H1 (cell line): ENCODE measurements around the gene CNOT3. TPM values are rescaled to one million over a fixed set of nuclear protein-coding genes. Genes with fewer than 3 reads are reported as not detected.

Source experiments
- ATF3 ChIP-seq: IDR thresholded peaks from 2 replicates; pipeline ENCODE4 v1.6.1; 2011; ENCODE audit warnings: low read depth, mild to moderate bottlenecking, low read length; ENCODE audit not compliant: insufficient read depth
- BACH1 ChIP-seq: IDR thresholded peaks from 2 replicates; pipeline ENCODE4 v1.6.1; 2012; ENCODE audit warnings: low read length, improper control_type of control experiment
- CBX5 ChIP-seq: fragments of 300-800, 300-1000 bp; sonication (generic); IDR thresholded peaks from 2 replicates; pipeline ENCODE4 v1.7.1; 2016; ENCODE audit warnings: antibody characterized with exemption, low read length, low read depth
- CBX8 ChIP-seq: fragments of 300-800, 300-1000 bp; sonication (generic); IDR thresholded peaks from 2 replicates; pipeline ENCODE4 v1.7.1; 2016; ENCODE audit warnings: low read depth, low read length, borderline replicate concordance
- CTBP2 ChIP-seq: IDR thresholded peaks from 2 replicates; pipeline ENCODE4 v1.7.0; 2011; ENCODE audit warnings: borderline replicate concordance, mild to moderate bottlenecking, moderate library complexity, mixed read lengths, low read length; ENCODE audit not compliant: insufficient read depth, insufficient read length
- EGR1 ChIP-seq: IDR thresholded peaks from 2 replicates; pipeline ENCODE4 v1.6.1; 2011; ENCODE audit warnings: low read depth, low read length, borderline replicate concordance
- GABPA ChIP-seq: IDR thresholded peaks from 2 replicates; pipeline ENCODE4 v1.6.1; 2011; ENCODE audit warnings: mild to moderate bottlenecking, low read length, moderate library complexity, borderline replicate concordance; ENCODE audit not compliant: insufficient read depth
- JUND ChIP-seq: IDR thresholded peaks from 2 replicates; pipeline ENCODE4 v1.6.1; 2011; ENCODE audit warnings: mild to moderate bottlenecking, improper control_type of control experiment, low read length
- KDM1A ChIP-seq: fragments of 200-600, 300-600 bp; sonication (generic); IDR thresholded peaks from 2 replicates; pipeline ENCODE4 v1.7.1; 2016; ENCODE audit warnings: mild to moderate bottlenecking, low read length, borderline replicate concordance
- KDM4A ChIP-seq: IDR thresholded peaks from one replicate; pipeline ENCODE4 v1.7.1; 2012; ENCODE audit warnings: low read depth, mild to moderate bottlenecking, moderate library complexity, low read length, inconsistent platforms; ENCODE audit not compliant: severe bottlenecking
- MAFK ChIP-seq: IDR thresholded peaks from 2 replicates; pipeline ENCODE4 v1.6.1; 2012; ENCODE audit warnings: low read depth, mild to moderate bottlenecking, improper control_type of control experiment, low read length
- NRF1 ChIP-seq: IDR thresholded peaks from 2 replicates; pipeline ENCODE4 v1.6.1; 2011; ENCODE audit warnings: mild to moderate bottlenecking, low read depth, low read length, improper control_type of control experiment
- POLR2A ChIP-seq, 2 experiments: IDR thresholded peaks; 1 replicate in 1 of 2; 2 replicates in 1 of 2; pipeline ENCODE4 v1.6.1; 2011; ENCODE audit warnings: low read depth in 2 of 2, low read length in 2 of 2, mild to moderate bottlenecking in 2 of 2; ENCODE audit errors: control extremely low read depth in 1 of 2
- POU5F1 ChIP-seq: IDR thresholded peaks from 2 replicates; pipeline ENCODE4 v1.6.1; 2011; ENCODE audit warnings: low read depth, mild to moderate bottlenecking, low read length, moderate library complexity
- RAD21 ChIP-seq, 2 experiments: IDR thresholded peaks in 1 of 2; conservative IDR thresholded peaks in 1 of 2; 2 replicates each; pipeline ENCODE4 v1.6.1; 2011; ENCODE audit warnings: low read depth in 2 of 2, low read length in 2 of 2, improper control_type of control experiment in 1 of 2, inconsistent platforms in 1 of 2, mild to moderate bottlenecking in 1 of 2, moderate library complexity in 1 of 2
- RNF2 ChIP-seq: fragments of 200-900, 300-1000 bp; sonication (generic); IDR thresholded peaks from 2 replicates; pipeline ENCODE4 v1.7.1; 2016; ENCODE audit warnings: borderline replicate concordance, low read depth, mild to moderate bottlenecking, antibody characterized with exemption, low read length; ENCODE audit not compliant: poor library complexity, severe bottlenecking; ENCODE audit errors: missing control alignments
- RXRA ChIP-seq: IDR thresholded peaks from 2 replicates; pipeline ENCODE4 v1.6.1; 2011; ENCODE audit warnings: low read depth, mild to moderate bottlenecking, low read length, moderate library complexity; ENCODE audit not compliant: insufficient read depth
- SIN3A ChIP-seq, 2 experiments: IDR thresholded peaks in 1 of 2; conservative IDR thresholded peaks in 1 of 2; 2 replicates each; pipeline ENCODE4 v1.6.1; 2011 to 2012; ENCODE audit warnings: low read length in 2 of 2, improper control_type of control experiment in 1 of 2, low read depth in 1 of 2, mild to moderate bottlenecking in 1 of 2
- SP4 ChIP-seq: IDR thresholded peaks from 2 replicates; pipeline ENCODE4 v1.6.1; 2012; ENCODE audit warnings: low read length, inconsistent platforms
- TAF1 ChIP-seq: IDR thresholded peaks from 2 replicates; pipeline ENCODE4 v1.6.1; 2011; ENCODE audit warnings: mild to moderate bottlenecking, low read depth, low read length
- TBP ChIP-seq: IDR thresholded peaks from 2 replicates; pipeline ENCODE4 v1.6.1; 2011; ENCODE audit warnings: low read depth, low read length, improper control_type of control experiment
- TCF12 ChIP-seq: IDR thresholded peaks from 2 replicates; pipeline ENCODE4 v1.6.1; 2011; ENCODE audit warnings: low read depth, mild to moderate bottlenecking, low read length
- TEAD4 ChIP-seq: IDR thresholded peaks from 2 replicates; pipeline ENCODE4 v1.6.1; 2012; ENCODE audit warnings: low read depth, low read length, inconsistent platforms, mixed read lengths
- ZNF274 ChIP-seq: IDR thresholded peaks from 2 replicates; pipeline ENCODE4 v1.7.0; 2012; ENCODE audit warnings: low read length, borderline replicate concordance; ENCODE audit errors: extremely low read depth
- polyA plus RNA-seq, 7 experiments: library from polyadenylated mRNA; depleted of rRNA in 3 of 7; stranded (reverse) in 5 of 7; unstranded in 2 of 7; fragments of >200 nt in 5 of 7; fragments of 200-250 nt in 2 of 7; gene quantifications; 1 replicate in 5 of 7; 2 replicates in 1 of 7; 4 replicates in 1 of 7; pipeline versions ENCODE4 v1.2.1 to v1.2.3, GENCODE V29; 2011 to 2013; ENCODE audit warnings: missing spikeins in 2 of 7, mixed read lengths in 2 of 7
- total RNA-seq: library from RNA; stranded (reverse); fragmentation: NEBNext Ultra II Directional; extraction: Animal tissue kit (Norgen Biotek cat#: 25700); gene quantifications from 2 replicates; pipeline ENCODE4 v1.2.1, GENCODE V29; 2021

CNOT3 gene
- total and polyA plus RNA-seq, 2 of the 8 experiments (the other 6 are each of a cell fraction or from before 2014, with no cell fraction given): 21.2 to 86.4 TPM

- no peak for TF ChIP-seq POLR2A (IDR thresholded peaks at IDR 0.05; ENCODE audit: control extremely low read depth in 1 of 2, low read depth in 2 of 2, low read length in 2 of 2)
- peak; percentile 74 to 98; a peak in 3 of 4 replicates for TF ChIP-seq SIN3A (conservative IDR thresholded peaks at IDR 0.05 in 1 of 2, IDR thresholded peaks at IDR 0.05 in 1 of 2; ENCODE audit: low read depth in 1 of 2, low read length in 2 of 2)
- no peak; the same call in 1 of the 2 replicates for TF ChIP-seq JUND
- no peak for TF ChIP-seq MAFK
- no peak for TF ChIP-seq ATF3
- peak; percentile 48 to 65 for TF ChIP-seq RAD21 (IDR thresholded peaks at IDR 0.05 in 1 of 2, conservative IDR thresholded peaks at IDR 0.05 in 1 of 2; ENCODE audit: low read depth in 2 of 2, low read length in 2 of 2)
- no peak for TF ChIP-seq POU5F1
- TF ChIP-seq KDM1A: no peak
- no peak for TF ChIP-seq TBP
- TF ChIP-seq CBX5: no peak
- no peak for TF ChIP-seq TEAD4
- TF ChIP-seq GABPA: no peak
- no peak for TF ChIP-seq ZNF274
- TF ChIP-seq SP4: peak; percentile 37; the same call in 1 of the 2 replicates
- no peak for TF ChIP-seq CTBP2
- no peak for TF ChIP-seq RNF2
- no peak for TF ChIP-seq EGR1
- TF ChIP-seq TAF1: no peak
- no peak for TF ChIP-seq CBX8
- TF ChIP-seq NRF1: no peak
- no peak for TF ChIP-seq BACH1
- TF ChIP-seq KDM4A: no peak
- no peak for TF ChIP-seq RXRA
- TF ChIP-seq TCF12: no peak
These were observed 42.4 kb downstream of the CNOT3 start (continued) for GRCh38 chr19:54179921-54180461.
